Ammon's horn (tissue), 1 donor: ENCODE data around the gene CNTNAP2.
"Not testable (repeated sequence)": the region's sequence is repeated elsewhere in the genome, so short reads cannot be mapped to it uniquely, and the experiment has no call there.

Source experiments
- DNase-seq: peaks from one replicate; pipeline ENCODE4 v3.0.0-alpha.2; 2016; ENCODE audit warnings: low spot score

The CNTNAP2 gene

DNA sequence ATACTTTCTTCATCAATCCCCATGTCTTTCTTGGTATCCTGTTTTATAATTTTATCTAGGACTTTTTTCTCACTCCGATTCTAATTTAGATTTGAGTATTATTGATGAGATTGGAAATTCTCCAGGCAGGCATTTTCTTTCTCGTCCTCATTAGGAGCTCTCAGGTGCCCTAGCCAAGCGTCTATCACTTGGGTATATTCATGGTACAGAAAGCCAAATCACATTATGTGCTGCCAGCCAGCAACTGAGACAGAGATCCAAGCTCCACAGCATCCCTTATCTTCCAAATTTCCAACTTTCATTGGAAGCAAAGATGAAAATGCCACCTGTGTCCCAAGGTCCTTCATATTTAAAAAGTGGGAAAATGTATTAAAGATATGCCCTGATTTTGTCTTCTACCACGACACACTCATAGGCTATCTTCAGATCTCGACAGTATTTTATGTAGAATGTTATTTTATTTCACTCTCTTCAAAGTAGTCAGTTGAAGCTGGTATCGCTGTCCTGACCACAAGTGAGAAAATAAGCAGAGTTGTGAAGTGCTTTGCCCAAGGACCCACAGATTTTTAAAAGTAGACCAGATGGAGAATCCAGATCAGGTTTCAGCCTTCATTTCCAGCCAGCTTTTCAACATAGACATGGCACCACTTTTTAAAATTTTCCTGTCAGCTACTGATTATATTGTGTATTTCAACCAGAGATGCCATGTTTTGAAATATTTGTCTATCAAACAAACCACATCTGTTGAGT, 773.4 kb downstream of the CNTNAP2 start:
- no peak for DNase-seq

DNA sequence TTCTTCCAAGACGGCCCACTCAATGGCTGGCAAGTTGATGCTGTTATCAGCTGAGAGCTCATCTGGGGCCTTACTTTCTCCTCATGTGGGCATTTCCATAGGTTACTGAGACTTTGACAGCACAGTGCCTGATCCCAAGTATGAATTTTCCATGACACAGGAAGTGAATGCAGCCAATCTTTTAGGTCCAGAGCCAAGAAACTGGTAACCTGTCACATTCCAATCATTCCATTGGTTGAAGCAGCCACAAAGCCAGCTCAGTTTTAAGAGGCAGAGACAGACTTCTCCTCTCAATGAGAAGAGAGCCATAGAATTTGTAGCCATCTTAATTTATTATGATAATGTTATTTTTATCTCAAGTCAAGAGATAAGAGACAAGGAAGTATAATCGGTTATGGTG, 775.5 kb downstream of the CNTNAP2 start:
- no peak for DNase-seq

DNA sequence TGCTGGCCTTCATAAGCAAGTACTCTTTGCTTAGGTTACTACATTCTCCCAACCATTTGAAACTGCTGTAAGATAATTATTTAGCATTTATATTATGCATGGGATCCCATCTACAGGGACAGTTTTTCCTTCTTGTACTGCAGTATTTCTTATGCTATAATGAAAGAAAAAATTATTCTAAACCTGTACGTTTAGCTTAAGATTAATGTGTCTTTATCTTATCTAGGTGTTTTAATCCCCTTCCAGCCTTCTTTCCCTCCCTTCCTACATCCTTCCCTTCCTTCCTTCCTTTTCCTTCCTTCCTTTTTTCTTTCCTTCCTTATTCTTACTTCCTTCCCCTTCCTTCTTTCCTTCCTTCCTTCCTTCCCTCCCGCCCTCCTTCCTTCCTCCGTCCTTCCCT, 778.3 kb downstream of the CNTNAP2 start:
- DNase-seq: no peak

GRCh38 chr7:146902266-146902665, 785.7 kb downstream of the CNTNAP2 start:
- DNase-seq: no peak

GRCh38 chr7:146902728-146903127, 786.1 kb downstream of the CNTNAP2 start:
- DNase-seq: no peak

- not testable (repeated sequence) for DNase-seq
These were observed 789.1 kb downstream of the CNTNAP2 start for GRCh38 chr7:146905746-146906145.

- DNase-seq: no peak
These were observed 806.2 kb downstream of the CNTNAP2 start for GRCh38 chr7:146922782-146923181.

DNA sequence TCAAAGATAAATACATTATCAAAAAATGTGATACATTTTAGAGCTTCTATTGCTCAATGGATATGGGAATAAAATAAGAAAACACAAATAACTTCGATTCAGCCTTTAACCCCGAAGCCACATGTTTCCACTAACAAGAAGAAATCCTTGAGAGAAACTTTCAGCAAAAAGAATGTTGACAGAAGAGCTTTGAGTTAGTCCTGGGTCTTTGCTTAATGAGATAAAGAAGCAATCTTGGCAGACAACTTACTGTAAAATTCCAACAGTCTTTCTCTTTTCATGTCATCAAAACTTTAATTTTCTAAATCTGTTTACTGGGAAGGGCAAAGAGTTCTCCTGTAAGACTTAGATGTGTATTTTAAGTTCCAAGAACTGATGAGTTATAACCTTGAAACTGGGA, 810.2 kb downstream of the CNTNAP2 start:
- no peak for DNase-seq

DNA sequence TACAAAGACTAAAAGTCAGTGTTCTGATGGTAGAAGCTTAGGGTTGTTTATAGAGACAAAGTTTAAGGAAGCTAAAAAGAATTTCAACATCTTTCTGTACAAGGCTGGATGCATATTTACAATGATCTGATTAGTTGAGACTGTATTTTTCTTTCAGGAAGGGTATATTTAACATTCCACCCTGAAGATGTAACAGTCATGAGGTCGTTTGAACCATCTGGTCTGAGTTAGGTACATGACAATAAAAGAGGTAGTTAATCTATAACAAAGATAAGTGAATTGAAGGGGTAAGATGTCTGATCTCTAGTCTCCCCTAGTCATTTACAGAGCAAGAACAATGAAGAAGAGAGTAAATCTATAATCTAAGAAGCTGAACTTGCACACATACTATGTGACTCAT, 821.2 kb downstream of the CNTNAP2 start:
- DNase-seq: no peak

DNA sequence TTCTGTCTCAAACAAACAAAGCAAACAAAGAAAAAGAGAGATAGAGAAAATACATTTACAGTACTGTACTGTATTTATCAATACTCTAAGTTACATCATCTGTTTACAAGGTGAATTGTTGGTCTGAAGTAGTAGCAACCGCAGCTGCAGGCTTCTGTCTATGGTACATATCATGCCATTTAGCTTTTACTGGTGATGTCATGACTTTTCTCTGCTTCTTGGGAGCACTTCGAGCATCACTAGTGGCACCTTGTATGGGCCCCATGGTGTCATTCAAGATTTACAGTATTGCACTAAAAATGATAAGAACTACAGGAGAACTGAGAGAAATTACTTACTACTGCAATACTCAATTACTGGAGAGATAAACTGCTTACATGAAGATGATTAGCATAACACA, 826.9 kb downstream of the CNTNAP2 start:
- no peak for DNase-seq

DNA sequence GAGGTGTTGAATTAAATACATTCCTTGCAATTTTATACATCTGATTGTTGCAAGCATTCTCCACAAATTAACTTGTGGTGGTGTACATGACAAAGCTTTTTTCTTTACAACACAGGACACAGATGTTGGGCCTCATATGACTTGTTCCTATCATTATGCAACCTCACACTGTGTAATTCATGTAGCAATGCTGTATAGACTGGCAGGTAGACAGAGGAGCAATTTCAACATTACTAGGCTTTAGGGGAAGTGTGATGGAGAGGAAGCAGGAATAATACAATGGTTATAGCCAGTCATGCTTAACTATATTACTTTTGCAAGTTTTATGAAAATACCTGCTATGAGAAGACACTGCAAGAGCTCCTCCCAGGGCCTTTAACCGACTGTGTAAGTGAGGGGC, 832.1 kb downstream of the CNTNAP2 start:
- DNase-seq: no peak

- no peak for DNase-seq
These were observed 839.7 kb downstream of the CNTNAP2 start for GRCh38 chr7:146956321-146956720.

- no peak for DNase-seq
These were observed 840.3 kb downstream of the CNTNAP2 start for GRCh38 chr7:146956853-146957252.

GRCh38 chr7:146960773-146961391, 844.3 kb downstream of the CNTNAP2 start:
- no peak for DNase-seq

DNA sequence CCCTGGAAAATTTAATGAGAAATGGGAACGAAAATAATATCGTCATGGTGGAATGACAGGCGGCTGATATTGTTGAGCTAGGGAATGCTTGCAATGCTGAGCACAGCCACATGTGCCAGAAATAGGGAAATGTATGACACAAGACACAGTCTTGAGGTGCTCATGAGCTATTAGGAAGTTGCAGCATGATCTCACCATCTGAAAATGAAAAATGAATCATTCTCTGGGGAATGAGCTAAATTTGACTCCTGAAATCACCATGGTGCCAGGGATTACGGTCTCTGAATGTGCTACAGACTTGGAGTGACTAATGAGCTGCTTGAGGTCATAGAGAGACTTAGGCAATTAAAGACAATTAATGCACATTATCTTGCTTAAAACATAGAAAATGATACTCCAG, 845.0 kb downstream of the CNTNAP2 start:
- DNase-seq: peak; percentile 16

DNA sequence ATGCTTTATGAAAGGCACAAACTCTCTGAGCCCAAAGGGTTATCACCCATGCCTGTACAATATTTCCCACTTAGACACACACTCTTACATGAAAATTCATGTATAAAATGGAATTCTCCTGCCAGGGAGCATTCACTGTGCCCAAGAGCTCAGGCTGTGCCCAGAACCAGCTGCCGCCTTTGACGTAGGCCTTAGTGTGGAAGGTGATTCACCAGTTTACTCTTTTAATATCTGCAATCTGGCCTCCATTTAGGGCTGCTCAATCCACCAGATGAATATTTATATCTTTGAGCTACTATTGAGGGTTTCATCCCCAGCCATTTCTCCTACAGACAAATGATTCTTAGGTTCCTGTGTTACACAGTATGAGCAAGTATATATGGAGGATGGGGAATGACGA, 849.7 kb downstream of the CNTNAP2 start:
- peak; percentile 54 for DNase-seq

DNA sequence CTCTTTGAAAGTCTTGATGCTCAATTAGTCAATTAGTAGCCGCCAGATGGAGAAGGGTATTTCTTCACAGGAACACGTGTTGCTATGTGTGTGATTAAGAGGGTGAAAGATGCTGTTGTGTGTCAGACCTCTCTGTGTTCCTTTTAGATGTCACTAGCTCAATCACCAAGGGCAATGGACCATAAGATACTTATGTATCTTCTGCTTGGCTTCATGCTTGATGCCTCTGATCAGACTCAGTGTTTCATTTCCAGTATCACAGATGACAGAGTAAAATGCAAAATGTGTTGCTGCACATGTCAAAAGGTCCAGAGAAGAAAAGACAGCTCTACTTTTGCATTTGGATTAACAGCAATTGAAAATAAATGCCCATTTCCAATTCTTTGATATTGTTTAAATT, 865.9 kb downstream of the CNTNAP2 start:
- DNase-seq: no peak

GRCh38 chr7:146991596-146991995, 875.0 kb downstream of the CNTNAP2 start:
- no peak for DNase-seq

GRCh38 chr7:146993764-146994163, 877.2 kb downstream of the CNTNAP2 start:
- DNase-seq: no peak

GRCh38 chr7:147008530-147008929, 891.9 kb downstream of the CNTNAP2 start:
- no peak for DNase-seq

DNA sequence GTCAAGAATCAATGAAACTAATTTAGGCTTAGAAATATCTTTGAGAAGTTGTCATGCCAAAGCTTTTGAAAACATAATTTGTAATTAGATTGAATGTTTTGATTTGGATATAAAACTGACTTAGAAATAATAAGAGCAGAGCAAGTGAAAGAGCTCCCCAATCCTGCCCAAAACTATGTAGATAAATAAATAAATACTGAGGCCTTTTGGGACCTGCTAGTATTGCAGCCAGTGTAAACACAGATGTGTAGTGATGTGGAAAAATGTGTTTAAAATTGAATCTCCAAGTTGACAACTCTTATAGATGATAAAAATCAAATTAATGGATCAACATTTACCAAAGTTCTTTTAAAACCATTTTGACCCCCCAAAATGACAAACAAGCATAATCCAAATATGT, 896.1 kb downstream of the CNTNAP2 start:
- no peak for DNase-seq

DNA sequence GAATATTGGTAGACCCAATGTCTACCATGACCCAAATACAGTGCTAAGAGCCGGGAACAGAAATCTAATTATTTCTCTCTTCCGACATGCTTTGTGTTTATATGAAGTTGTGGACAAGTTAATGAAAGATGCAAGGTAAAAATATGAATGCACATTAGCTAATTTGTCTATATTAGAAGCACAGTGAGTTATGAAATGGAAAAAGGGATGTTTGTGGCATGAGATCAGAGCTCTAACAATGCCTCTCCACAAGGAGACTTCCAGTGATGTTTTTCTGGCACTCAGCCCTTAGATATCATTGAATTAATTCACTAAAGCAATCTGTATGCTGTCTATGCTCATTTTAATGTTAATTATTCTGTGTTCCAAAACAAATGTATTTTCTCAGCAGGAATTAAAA, 897.2 kb downstream of the CNTNAP2 start:
- no peak for DNase-seq

DNA sequence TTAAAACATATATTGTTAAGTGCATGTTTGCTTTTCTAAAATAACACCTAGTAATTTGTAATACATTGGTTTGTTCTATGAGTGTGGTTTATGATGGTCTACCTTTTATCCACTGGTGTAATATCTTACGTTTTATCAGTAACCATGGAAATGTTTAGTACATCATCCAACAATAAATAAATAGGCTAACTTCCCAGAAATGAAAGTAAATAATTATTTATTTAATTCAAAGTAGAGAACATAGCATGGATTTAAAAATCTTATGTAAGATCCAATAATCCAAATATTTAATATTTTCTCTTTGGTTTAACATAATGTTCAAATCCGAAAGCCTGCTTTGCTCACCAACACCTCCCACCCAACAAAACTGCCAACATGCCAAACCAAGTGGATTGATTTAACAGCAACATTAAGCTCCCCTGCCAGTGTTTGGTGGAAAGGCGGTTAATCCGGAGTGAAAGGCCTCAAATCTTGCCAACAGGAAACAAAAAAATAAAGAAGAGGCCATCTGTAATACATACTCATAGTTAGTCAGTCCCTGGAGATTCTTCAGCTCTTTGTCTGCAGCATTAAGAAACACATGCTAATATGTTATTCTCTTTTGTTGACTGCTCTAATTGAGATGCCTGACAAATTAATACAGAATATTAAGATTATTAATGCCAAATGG, 897.8 kb downstream of the CNTNAP2 start:
- peak; percentile 30 for DNase-seq
